HG03342 (cell line): Measurements from ENCODE around the gene SPEM2.

ENCODE experiments used
- ATAC-seq: cut with Tn5 transposase; IDR thresholded peaks from one replicate; pipeline ENCODE4 v1.9.1; 2021; ENCODE audit warnings: mild to moderate bottlenecking, moderate library complexity; ENCODE audit not compliant: unreplicated experiment

SPEM2 gene

DNA sequence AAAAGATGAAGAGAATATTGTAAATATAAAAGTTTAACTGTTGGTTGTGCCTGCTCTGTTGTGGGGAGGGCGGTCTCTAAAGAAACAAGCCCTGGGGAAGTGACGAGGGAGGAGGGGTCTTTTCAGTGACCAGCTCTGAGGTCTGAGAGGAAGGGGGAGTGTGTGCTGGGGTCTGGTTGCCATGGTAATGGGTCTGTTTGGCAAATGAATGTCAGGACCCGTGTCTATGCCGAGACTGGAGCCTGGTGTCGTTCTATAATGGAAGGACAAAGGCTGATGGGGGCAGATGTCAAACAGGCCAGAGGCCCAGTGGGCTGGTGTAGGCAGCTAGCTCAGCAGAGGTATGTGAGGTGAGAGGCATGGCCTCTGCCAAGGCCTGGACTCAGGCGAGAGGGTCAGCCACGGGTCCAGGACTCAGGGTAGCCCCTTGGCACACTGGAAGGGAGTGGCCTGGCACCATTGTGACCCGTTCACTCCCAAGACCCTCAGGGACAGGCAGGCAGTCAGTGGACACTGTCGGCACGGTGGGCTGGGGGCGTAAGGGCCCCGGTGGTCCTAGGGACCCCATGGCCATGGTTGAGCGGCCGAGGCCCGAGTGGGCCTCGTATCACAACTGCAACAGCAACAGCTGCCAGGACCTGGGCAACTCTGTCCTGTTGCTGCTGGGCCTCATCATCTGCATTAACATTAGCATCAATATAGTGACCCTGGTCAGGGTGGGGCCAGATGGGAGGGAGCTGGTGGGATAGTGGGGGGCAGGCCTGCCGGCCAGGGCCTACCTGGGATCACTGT, 5.4 kb upstream of the SPEM2 start, which contains the start of gene SPEM1:
Gene SPEM1, plus strand, starts transcription at position 506 of the 792 bp plus-strand sequence. Its CDS starts 61 bp downstream, at position 567.
- ATAC-seq, result no peak

GRCh38 chr17:7421186-7421585, 4.2 kb upstream of the SPEM2 start:
- ATAC-seq, result no peak

- ATAC-seq, result no peak
Measured at GRCh38 chr17:7423679-7424078, 1.7 kb upstream of the SPEM2 start.

DNA sequence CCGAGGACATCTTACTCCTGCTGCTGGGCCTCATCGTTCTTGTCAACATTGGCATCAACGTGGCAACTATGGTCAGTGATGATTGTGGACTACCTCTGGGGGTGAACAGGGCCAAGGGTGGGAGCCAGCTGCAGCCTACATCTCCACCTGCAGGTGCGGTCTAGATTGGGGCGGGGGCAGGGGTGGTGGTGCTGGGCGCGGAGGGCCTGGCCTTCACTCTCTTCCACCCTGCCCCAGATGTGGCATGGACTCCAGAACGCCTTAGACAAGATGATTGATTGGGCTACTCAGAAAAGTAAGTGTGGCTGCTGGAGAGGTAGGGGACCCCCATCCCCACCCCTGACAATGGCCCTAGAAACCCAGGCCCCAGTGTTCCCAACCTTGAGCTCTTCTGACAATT, 340 bp downstream of the SPEM2 start:
- no peak for ATAC-seq

- ATAC-seq, result no peak
Measured at GRCh38 chr17:7426203-7426863, 917 bp downstream of the SPEM2 start.

GRCh38 chr17:7426896-7427489, 1.6 kb downstream of the SPEM2 start:
- ATAC-seq, result no peak

DNA sequence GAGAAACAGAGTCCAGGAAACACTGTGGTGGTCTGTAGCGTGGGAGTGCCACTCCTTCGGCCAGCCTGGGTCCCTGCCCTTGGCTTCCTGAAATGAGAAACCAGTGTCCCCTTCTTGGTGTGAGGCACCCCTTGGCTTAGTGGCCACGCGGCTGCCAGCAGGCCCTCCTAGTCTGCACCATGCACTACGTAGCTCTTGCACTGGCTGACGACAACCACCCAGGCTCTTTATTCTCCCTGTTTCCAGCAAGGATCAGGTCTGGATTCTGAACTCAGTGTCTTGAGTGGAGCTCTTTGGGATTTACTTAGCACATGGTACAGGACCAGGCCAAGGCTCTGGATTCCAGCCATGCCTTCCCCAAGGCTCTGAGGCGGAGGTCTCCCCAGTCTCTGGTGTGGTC, 2.1 kb downstream of the SPEM2 start:
- ATAC-seq, result no peak

DNA sequence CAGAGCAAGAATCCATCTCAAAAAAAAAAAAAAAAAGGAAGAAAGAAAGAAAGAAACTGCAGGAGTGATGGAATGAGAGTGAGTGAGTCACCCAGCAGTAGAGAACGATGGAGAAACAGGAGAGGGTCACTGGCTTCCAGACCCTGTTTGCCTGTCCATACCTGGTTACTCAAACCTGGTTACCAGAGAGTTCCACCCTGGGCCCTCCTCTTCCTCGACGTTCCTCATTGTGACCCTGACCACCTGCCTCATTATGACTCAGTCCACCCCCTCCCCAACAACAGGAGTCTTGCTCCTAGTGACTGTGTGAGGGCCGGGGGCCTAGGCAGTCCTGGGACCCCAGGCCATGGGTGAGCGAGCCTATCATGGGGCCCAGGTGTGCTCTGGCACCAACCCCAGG, 3.1 kb downstream of the SPEM2 start, which contains the start of gene SPEM3:
Gene SPEM3, plus strand, starts transcription at position 301 of the 400 bp plus-strand sequence. Its CDS starts 46 bp downstream, at position 347.
- ATAC-seq, result no peak

DNA sequence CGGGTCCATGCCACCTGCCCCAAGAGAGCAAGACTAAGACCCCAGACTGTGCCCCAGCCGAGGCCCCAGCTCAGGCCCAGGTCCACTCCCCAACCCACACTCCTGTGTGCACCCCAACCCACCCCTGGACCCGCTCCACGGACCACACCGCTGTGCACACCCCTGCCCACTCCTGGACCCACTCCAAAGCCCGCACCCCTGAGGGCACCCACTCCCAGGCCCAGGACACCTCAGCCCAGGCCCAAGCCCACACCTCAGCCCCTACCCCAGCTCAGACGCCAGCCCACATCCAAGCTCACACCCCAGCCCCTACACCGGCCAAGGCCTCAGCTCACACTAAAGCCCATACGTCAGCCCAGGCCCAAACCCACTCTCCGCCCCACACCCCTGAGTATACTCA, 4.3 kb downstream of the SPEM2 start:
- no peak for ATAC-seq

GRCh38 chr17:7431231-7431630, 5.8 kb downstream of the SPEM2 start:
- ATAC-seq, result no peak

DNA sequence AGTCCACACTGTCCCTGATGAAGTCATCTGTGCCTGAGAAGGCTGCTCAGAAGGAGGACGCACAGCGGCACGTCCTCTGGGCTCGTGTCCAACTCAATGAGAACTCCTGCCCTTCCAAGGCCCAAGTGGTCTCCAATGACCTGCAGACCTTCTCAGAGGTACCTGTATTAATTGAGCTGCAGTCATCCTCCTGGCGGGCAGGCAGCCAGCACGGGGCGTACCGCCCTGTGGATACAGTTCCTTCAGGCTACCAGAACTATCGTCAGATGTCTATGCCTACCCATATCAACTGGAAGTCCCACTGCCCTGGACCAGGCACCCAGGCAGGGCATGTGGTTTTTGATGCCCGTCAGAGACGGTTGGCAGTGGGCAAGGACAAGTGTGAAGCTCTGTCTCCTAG, 6.9 kb downstream of the SPEM2 start:
- no peak for ATAC-seq

GRCh38 chr17:7435676-7436555, 10.5 kb downstream of the SPEM2 start:
- no peak for ATAC-seq

DNA sequence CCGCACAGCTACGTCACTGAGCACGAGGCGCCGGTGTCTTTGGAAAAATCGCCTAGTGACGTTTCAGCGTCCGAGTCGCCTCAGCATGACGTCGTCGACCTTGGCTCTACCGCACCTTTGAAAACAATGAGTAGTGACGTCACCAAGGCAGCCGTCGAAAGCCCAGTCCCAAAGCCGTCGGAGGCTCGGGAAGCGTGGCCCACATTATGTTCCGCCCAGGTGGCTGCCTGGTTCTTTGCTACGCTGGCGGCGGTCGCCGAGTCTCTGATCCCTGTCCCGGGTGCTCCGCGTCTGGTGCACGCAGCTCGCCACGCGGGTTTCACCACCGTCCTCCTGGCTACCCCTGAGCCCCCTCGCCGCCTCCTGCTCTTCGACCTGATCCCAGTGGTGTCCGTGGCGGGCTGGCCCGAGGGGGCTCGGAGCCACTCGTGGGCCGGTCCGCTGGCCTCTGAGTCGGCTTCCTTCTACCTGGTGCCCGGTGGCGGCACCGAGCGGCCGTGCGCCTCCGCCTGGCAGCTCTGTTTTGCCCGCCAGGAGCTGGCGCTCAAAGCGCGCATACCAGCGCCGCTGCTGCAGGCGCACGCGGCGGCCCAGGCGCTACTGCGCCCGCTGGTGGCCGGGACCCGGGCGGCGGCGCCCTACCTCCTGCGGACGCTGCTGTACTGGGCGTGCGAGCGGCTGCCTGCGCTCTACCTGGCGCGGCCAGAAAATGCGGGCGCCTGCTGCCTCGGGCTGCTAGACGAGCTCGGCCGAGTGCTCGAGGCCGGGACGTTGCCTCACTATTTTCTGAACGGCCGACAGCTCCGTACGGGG, 11.3 kb downstream of the SPEM2 start:
- ATAC-seq, result no peak

GRCh38 chr17:7437369-7437863, 12.0 kb downstream of the SPEM2 start:
- ATAC-seq, result no peak

DNA sequence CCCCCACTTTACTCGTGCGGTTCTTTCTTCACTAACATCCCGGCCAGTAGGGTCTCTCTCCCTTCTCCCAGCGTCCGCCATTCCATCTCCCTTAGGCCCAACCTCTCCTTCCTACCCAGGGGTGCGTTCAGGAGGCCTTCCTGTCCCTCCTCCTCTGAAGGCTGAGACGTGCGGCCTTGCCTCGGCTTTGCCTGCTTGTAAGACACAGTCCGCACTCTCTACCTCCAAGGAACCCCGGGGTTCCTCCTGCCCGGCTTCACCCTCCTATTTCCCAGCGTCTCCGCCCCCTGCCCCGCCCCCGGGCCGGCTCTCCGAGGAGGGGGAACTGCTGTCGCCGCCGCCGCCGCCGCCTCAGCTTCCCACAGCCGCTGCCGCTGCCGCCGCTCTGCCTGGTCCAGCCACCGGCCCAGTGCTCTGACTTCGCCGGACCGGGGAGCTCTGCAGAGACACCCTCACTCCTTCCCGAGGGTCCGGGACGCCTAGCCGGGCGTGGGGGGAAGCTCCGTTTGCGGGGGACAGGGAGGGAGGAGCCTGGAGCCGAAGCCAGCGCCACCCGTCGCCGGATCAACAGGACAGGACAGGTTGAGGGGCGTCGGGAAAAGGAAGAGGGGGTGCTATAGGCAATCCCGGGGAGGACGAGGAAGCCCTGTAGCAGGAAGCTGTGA, 12.7 kb downstream of the SPEM2 start:
- no peak for ATAC-seq

GRCh38 chr17:7438656-7439460, 13.4 kb downstream of the SPEM2 start:
- no peak for ATAC-seq

- no peak for ATAC-seq
Measured at GRCh38 chr17:7439462-7440112, 14.2 kb downstream of the SPEM2 start, which contains the start of gene FGF11. FGF11 (plus strand) TSS chr17:7439512; CDS start chr17:7439621, 109 bp downstream.
